ENCODE measurements around the gene CSTB. TPM values are rescaled to one million over a fixed set of nuclear protein-coding genes. Genes with fewer than 3 reads are reported as not detected.

CSTB gene
- total RNA-seq, 6 donors from 2014 or later: 19.9 to 122 (median 51.3) TPM

- TF ChIP-seq POLR2A (IDR thresholded peaks at IDR 0.05) (peak in 1 of 4 donors; percentile 19), EP300 (IDR thresholded peaks at IDR 0.05) (peak in 1 of 4 donors; percentile 60), POLR2AphosphoS5 (IDR thresholded peaks at IDR 0.05) (peak in 1 of 2 donors; percentile 34), CTCF (IDR thresholded peaks at IDR 0.05) (no peak)
Observed at GRCh38 chr21:43758111-43758641, 17.9 kb downstream of the CSTB start.

GRCh38 chr21:43757601-43758000, 18.5 kb downstream of the CSTB start:
- Histone ChIP-seq H3K9me3 (no peaks in the 10 kb centered on the region), H3K4me3 (no peak overlapping the region), H3K27ac (peak overlapping the region; percentile 78 to 85 (median 80)), H3K27me3 (no peaks in the 10 kb centered on the region), H3K4me1 (peaks cover 13 to 23% (median 19%) of the 10 kb centered on the region in 4 donors), H3K36me3 (peaks cover 0 to 81% (median 74%) of the 10 kb centered on the region in 4 donors)
- no peak for ATAC-seq (ENCODE audit: low FRiP score in 2 of 2)
- peak; percentile 64 to 72 for DNase-seq
- 63 to 90% methylated on average over 10 to 16 of the region's 16 CpGs for WGBS, 2 donors
- TF ChIP-seq CTCF (IDR thresholded peaks at IDR 0.05): no peak
- no peak for TF ChIP-seq EP300 (IDR thresholded peaks at IDR 0.05)
- no peak for TF ChIP-seq POLR2AphosphoS5 (IDR thresholded peaks at IDR 0.05)
- TF ChIP-seq POLR2A (IDR thresholded peaks at IDR 0.05): no peak

More at GRCh38 chr21:43758111-43758641, 17.9 kb downstream of the CSTB start:
- H3K4me3 ChIP-seq: peak overlapping the region in 3 of 4 donors; percentile 6 to 30 (median 25)
- H3K9me3 ChIP-seq: no peaks in the 10 kb centered on the region
- DNase-seq (peak; percentile 58 to 64), ATAC-seq (ENCODE audit: low FRiP score in 2 of 2) (peak in 1 of 2 donors; percentile 41)
- peaks cover 13 to 23% (median 19%) of the 10 kb centered on the region in 4 donors for H3K4me1 ChIP-seq
- H3K27ac ChIP-seq: peak overlapping the region; percentile 78 to 85 (median 80)
- no peaks in the 10 kb centered on the region for H3K27me3 ChIP-seq
- 45 to 49% methylated on average over 18 of the region's 18 CpGs for WGBS, 2 donors
- H3K36me3 ChIP-seq: peaks cover 0 to 81% (median 71%) of the 10 kb centered on the region in 4 donors

- peaks cover 13 to 23% (median 19%) of the 10 kb centered on the region in 4 donors for H3K4me1 ChIP-seq
- H3K9me3 ChIP-seq: no peaks in the 10 kb centered on the region
- H3K36me3 ChIP-seq: peaks cover 0 to 81% (median 73%) of the 10 kb centered on the region in 4 donors
- TF ChIP-seq POLR2AphosphoS5 (IDR thresholded peaks at IDR 0.05): no peak
- TF ChIP-seq CTCF (IDR thresholded peaks at IDR 0.05): no peak
- TF ChIP-seq EP300 (IDR thresholded peaks at IDR 0.05): no peak
- TF ChIP-seq POLR2A (IDR thresholded peaks at IDR 0.05): no peak
- no peaks in the 10 kb centered on the region for H3K27me3 ChIP-seq
- H3K4me3 ChIP-seq: no peak overlapping the region
- H3K27ac ChIP-seq: peak overlapping the region in 1 of 4 donors; percentile 85
- ATAC-seq (ENCODE audit: low FRiP score in 2 of 2) (no peak), DNase-seq (no peak)
- WGBS, 2 donors: 94 to 95% methylated on average over 36 to 37 of the region's 37 CpGs
Observed at GRCh38 chr21:43755820-43756594, 20.1 kb downstream of the CSTB start.

- 87 to 91% methylated on average over 17 to 20 of the region's 26 CpGs for WGBS, 2 donors
- DNase-seq (no peak), ATAC-seq (ENCODE audit: low FRiP score in 2 of 2) (no peak)
- Histone ChIP-seq H3K9me3 (no peaks in the 10 kb centered on the region), H3K4me3 (no peak overlapping the region), H3K27ac (no peak overlapping the region), H3K27me3 (no peaks in the 10 kb centered on the region), H3K36me3 (peaks cover 0 to 81% (median 76%) of the 10 kb centered on the region in 4 donors), H3K4me1 (peaks cover 13 to 23% (median 19%) of the 10 kb centered on the region in 4 donors)
- TF ChIP-seq EP300 (IDR thresholded peaks at IDR 0.05) (no peak), CTCF (IDR thresholded peaks at IDR 0.05) (no peak), POLR2AphosphoS5 (IDR thresholded peaks at IDR 0.05) (no peak), POLR2A (IDR thresholded peaks at IDR 0.05) (no peak)
Observed at GRCh38 chr21:43754948-43755781, 20.9 kb downstream of the CSTB start.
